ENCODE results near the gene RPS24. TPM values are rescaled to one million over a fixed set of nuclear protein-coding genes. Genes with fewer than 3 reads are reported as not detected.
"Not testable (repeated sequence)": the region's sequence is repeated elsewhere in the genome, so short reads cannot be mapped to it uniquely, and the experiment has no call there.

RPS24 gene
- polyA plus RNA-seq, 4 donors = 3,318 to 7,694 (median 4,630) TPM

GRCh38 chr10:78063236-78063635 is 29.6 kb downstream of the RPS24 start:
- peak; percentile 29 to 81 for DNase-seq
- peaks cover 0 to 7% of the 10 kb centered on the region in 2 donors for H3K9me3 ChIP-seq (ENCODE audit: control insufficient read depth in 2 of 2, insufficient read depth in 1 of 2, low read depth in 1 of 2, low read length in 1 of 2)
- H3K36me3 ChIP-seq (ENCODE audit: control insufficient read depth in 3 of 3, insufficient read depth in 2 of 3, low read depth in 1 of 3, low read length in 3 of 3) = no peaks in the 10 kb centered on the region
- no peaks in the 10 kb centered on the region for H3K27me3 ChIP-seq (ENCODE audit: control insufficient read depth in 3 of 3, insufficient read depth in 3 of 3, low read length in 3 of 3)
- peaks cover 0 to 2% (median 0%) of the 10 kb centered on the region in 3 donors for H3K4me1 ChIP-seq (ENCODE audit: control insufficient read depth in 3 of 3, insufficient read depth in 2 of 3, low read depth in 1 of 3, low read length in 2 of 3)
- FAIRE-seq = no peak
- H3K4me3 ChIP-seq (ENCODE audit: low read depth in 1 of 3, low read length in 3 of 3) = no peak overlapping the region
- no peak overlapping the region for H3K27ac ChIP-seq (ENCODE audit: low read depth in 1 of 3, low read length in 2 of 3)
- WGBS, 3 donors = 28 to 45% (median 38%) methylated on average over 1 to 2 of the region's 2 CpGs

DNA sequence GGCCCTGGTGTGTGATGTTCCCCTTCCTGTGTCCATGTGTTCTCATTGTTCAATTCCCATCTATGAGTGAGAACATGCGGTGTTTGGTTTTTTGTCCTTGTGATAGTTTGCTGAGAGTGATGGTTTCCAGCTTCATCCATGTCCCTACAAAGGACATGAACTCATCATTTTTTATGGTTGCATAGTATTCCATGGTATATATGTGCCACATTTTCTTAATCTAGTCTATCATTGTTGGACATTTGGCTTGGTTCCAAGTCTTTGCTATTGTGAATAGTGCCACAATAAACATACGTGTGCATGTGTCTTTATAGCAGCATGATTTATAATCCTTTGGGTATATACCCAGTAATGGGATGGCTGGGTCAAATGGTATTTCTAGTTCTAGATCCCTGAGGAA is 31.3 kb downstream of the RPS24 start:
- WGBS, 3 donors = no CpG with 5 or more reads among the region's 2 CpGs
- not testable (repeated sequence) for DNase-seq, FAIRE-seq

DNA sequence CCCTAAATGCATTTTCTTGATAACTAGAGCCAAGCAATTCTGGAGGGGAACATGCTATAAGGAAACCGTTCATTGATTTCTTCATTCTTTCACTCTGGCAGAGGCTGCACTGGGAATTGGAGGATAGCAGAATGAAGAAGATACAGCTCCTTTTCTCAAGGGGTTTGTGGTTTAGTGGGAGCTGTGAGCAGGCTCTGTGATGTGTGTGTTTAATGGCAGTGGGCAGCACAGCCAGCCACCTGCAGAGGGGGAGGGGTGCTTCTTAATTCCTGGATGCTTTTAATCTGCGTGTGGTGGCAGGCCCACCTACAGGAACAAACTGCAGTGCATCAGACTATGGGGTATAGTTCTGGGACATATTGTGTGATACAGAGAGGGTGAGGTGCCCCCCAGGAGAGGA is 31.9 kb downstream of the RPS24 start:
- Histone ChIP-seq H3K9me3 (ENCODE audit: control insufficient read depth in 2 of 2, insufficient read depth in 1 of 2, low read depth in 1 of 2, low read length in 1 of 2) (peaks cover 0 to 7% of the 10 kb centered on the region in 2 donors), H3K4me1 (ENCODE audit: control insufficient read depth in 3 of 3, insufficient read depth in 2 of 3, low read depth in 1 of 3, low read length in 2 of 3) (peaks cover 0 to 2% (median 0%) of the 10 kb centered on the region in 3 donors), H3K36me3 (ENCODE audit: control insufficient read depth in 3 of 3, insufficient read depth in 2 of 3, low read depth in 1 of 3, low read length in 3 of 3) (no peaks in the 10 kb centered on the region), H3K4me3 (ENCODE audit: low read depth in 1 of 3, low read length in 3 of 3) (no peak overlapping the region), H3K27ac (ENCODE audit: low read depth in 1 of 3, low read length in 2 of 3) (no peak overlapping the region), H3K27me3 (ENCODE audit: control insufficient read depth in 3 of 3, insufficient read depth in 3 of 3, low read length in 3 of 3) (no peaks in the 10 kb centered on the region)
- DNase-seq (no peak), FAIRE-seq (no peak)
- 61 to 77% (median 62%) methylated on average over 2 of the region's 2 CpGs for WGBS, 3 donors

More for the DNA sequence above, 31.3 kb downstream of the RPS24 start:
- H3K27ac ChIP-seq (ENCODE audit: low read depth in 1 of 3, low read length in 2 of 3); H3K4me1 ChIP-seq (ENCODE audit: control insufficient read depth in 3 of 3, insufficient read depth in 2 of 3, low read depth in 1 of 3, low read length in 2 of 3); H3K27me3 ChIP-seq (ENCODE audit: control insufficient read depth in 3 of 3, insufficient read depth in 3 of 3, low read length in 3 of 3); H3K36me3 ChIP-seq (ENCODE audit: control insufficient read depth in 3 of 3, insufficient read depth in 2 of 3, low read depth in 1 of 3, low read length in 3 of 3); H3K4me3 ChIP-seq (ENCODE audit: low read depth in 1 of 3, low read length in 3 of 3); H3K9me3 ChIP-seq (ENCODE audit: control insufficient read depth in 2 of 2, insufficient read depth in 1 of 2, low read depth in 1 of 2, low read length in 1 of 2): not testable (repeated sequence)

DNA sequence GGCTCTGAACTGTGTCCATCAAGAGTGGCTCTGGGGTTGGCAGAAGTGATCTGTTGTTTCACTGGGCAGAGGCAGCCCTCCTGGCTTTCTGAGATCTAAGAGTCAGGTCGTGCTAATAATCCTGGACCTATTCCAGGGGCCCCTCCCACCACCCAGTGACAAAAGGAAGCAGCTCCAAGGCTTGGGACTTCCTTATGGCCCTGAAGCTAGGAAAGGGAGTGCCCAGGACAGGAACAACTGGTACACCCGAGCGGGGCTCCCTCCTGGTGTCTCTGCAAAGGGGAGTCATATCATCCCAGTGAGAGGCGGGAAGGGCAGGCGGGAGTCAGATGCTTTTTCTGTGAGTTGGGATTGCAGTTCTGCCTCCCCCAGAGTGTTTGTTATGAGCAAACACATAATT is 32.3 kb downstream of the RPS24 start:
- peaks cover 0 to 2% (median 0%) of the 10 kb centered on the region in 3 donors for H3K4me1 ChIP-seq (ENCODE audit: control insufficient read depth in 3 of 3, insufficient read depth in 2 of 3, low read depth in 1 of 3, low read length in 2 of 3)
- no peak overlapping the region for H3K4me3 ChIP-seq (ENCODE audit: low read depth in 1 of 3, low read length in 3 of 3)
- no peak for FAIRE-seq
- no peaks in the 10 kb centered on the region for H3K36me3 ChIP-seq (ENCODE audit: control insufficient read depth in 3 of 3, insufficient read depth in 2 of 3, low read depth in 1 of 3, low read length in 3 of 3)
- DNase-seq = peak; percentile 34 to 88
- no peak overlapping the region for H3K27ac ChIP-seq (ENCODE audit: low read depth in 1 of 3, low read length in 2 of 3)
- peaks cover 0 to 7% of the 10 kb centered on the region in 2 donors for H3K9me3 ChIP-seq (ENCODE audit: control insufficient read depth in 2 of 2, insufficient read depth in 1 of 2, low read depth in 1 of 2, low read length in 1 of 2)
- WGBS, 3 donors = 39 to 52% (median 41%) methylated on average over 5 of the region's 5 CpGs
- H3K27me3 ChIP-seq (ENCODE audit: control insufficient read depth in 3 of 3, insufficient read depth in 3 of 3, low read length in 3 of 3) = no peaks in the 10 kb centered on the region

DNA sequence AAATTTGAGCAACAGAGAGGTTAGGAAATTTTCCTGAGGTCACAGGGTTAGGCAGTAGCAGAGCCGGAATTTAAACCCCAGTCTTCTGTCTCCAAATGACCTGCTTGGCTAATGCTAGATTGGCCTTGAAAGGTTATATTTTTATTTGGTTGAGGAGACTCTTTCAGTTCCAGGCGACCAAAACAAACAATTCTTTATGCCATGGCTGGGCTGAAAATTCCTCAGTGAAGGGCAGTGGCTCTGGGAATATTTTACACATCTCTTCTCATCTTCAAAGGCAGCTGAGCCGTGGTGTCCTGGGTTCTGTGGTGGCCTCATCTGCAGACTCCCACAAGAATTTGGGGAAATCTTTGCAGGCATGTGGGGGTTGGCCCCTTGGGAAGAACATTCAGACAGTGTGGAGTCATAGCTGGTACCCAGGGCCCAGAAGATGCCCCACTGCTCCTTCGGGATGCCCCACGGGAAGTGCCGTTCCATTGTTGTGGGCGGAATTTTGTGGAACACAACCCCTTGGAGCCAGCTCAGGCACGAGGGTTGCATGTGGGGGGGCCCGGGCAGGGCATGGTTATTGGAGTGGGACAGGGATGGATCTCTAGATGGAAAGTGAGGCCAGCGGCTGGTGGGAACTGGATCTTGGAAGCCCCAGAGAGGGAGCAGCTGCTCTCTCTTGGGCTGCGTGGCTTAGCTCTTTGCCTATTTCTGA is 33.2 kb downstream of the RPS24 start:
- peaks cover 0 to 7% of the 10 kb centered on the region in 2 donors for H3K9me3 ChIP-seq (ENCODE audit: control insufficient read depth in 2 of 2, insufficient read depth in 1 of 2, low read depth in 1 of 2, low read length in 1 of 2)
- 88 to 92% (median 89%) methylated on average over 10 to 11 of the region's 11 CpGs for WGBS, 3 donors
- no peak for FAIRE-seq
- no peak overlapping the region for H3K27ac ChIP-seq (ENCODE audit: low read depth in 1 of 3, low read length in 2 of 3)
- no peak for DNase-seq
- no peaks in the 10 kb centered on the region for H3K36me3 ChIP-seq (ENCODE audit: control insufficient read depth in 3 of 3, insufficient read depth in 2 of 3, low read depth in 1 of 3, low read length in 3 of 3)
- H3K4me3 ChIP-seq (ENCODE audit: low read depth in 1 of 3, low read length in 3 of 3) = no peak overlapping the region
- H3K27me3 ChIP-seq (ENCODE audit: control insufficient read depth in 3 of 3, insufficient read depth in 3 of 3, low read length in 3 of 3) = no peaks in the 10 kb centered on the region
- peaks cover 0 to 2% (median 0%) of the 10 kb centered on the region in 3 donors for H3K4me1 ChIP-seq (ENCODE audit: control insufficient read depth in 3 of 3, insufficient read depth in 2 of 3, low read depth in 1 of 3, low read length in 2 of 3)

DNA sequence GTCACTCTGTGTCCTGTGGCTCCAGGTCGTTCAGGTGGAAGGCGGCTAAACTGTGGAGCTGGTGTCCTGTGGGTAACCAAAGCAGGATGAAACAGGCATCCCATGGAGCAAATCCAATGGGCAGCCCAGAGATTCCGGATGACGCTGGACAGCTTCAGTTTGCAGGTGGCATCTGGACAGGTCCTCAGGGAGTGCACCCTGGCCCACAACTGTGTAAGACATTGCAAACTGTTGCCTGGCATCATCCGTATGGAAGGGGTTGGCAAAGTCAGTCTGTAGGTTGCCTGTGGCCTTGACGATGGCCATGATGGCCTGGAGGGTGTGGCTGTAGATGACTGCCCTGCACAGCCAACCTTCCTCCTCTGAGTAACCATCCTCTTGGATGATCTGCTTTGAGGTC is 35.5 kb downstream of the RPS24 start:
- Histone ChIP-seq H3K9me3 (ENCODE audit: control insufficient read depth in 2 of 2, insufficient read depth in 1 of 2, low read depth in 1 of 2, low read length in 1 of 2) (no peaks in the 10 kb centered on the region), H3K36me3 (ENCODE audit: control insufficient read depth in 3 of 3, insufficient read depth in 2 of 3, low read depth in 1 of 3, low read length in 3 of 3) (no peaks in the 10 kb centered on the region), H3K4me1 (ENCODE audit: control insufficient read depth in 3 of 3, insufficient read depth in 2 of 3, low read depth in 1 of 3, low read length in 2 of 3) (no peaks in the 10 kb centered on the region), H3K27me3 (ENCODE audit: control insufficient read depth in 3 of 3, insufficient read depth in 3 of 3, low read length in 3 of 3) (no peaks in the 10 kb centered on the region), H3K4me3 (ENCODE audit: low read depth in 1 of 3, low read length in 3 of 3) (no peak overlapping the region), H3K27ac (ENCODE audit: low read depth in 1 of 3, low read length in 2 of 3) (no peak overlapping the region)
- DNase-seq = no peak
- FAIRE-seq = no peak
- WGBS, 3 donors = 90 to 92% (median 91%) methylated on average over 6 of the region's 6 CpGs

GRCh38 chr10:78070064-78070463 is 36.4 kb downstream of the RPS24 start:
- 90 to 95% (median 93%) methylated on average over 12 of the region's 12 CpGs for WGBS, 3 donors
- DNase-seq = not testable (repeated sequence)

DNA sequence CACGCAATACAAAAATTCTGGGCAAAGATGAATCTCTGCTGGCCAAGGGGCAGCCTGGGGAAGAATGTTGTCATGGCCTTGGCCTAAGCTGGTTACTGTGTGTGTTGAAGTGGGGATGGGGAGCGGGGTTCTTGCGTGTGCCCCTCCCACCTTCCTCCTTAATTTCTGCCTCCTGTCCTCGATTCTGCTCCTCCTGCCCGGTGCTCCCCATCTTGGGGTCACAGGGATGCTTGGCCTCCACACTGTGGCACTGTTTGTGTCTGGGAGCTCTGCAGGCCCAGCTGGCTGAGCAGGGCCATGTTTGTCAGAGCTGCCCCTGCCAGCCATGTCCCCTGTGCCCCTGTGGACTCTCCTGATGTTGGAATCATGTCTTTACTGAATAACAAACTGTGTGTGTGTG is 37.1 kb downstream of the RPS24 start:
- H3K36me3 ChIP-seq (ENCODE audit: control insufficient read depth in 3 of 3, insufficient read depth in 2 of 3, low read depth in 1 of 3, low read length in 3 of 3) = no peaks in the 10 kb centered on the region
- H3K4me3 ChIP-seq (ENCODE audit: low read depth in 1 of 3, low read length in 3 of 3) = no peak overlapping the region
- no peaks in the 10 kb centered on the region for H3K27me3 ChIP-seq (ENCODE audit: control insufficient read depth in 3 of 3, insufficient read depth in 3 of 3, low read length in 3 of 3)
- WGBS, 3 donors = 86 to 93% (median 88%) methylated on average over 5 of the region's 5 CpGs
- no peaks in the 10 kb centered on the region for H3K4me1 ChIP-seq (ENCODE audit: control insufficient read depth in 3 of 3, insufficient read depth in 2 of 3, low read depth in 1 of 3, low read length in 2 of 3)
- FAIRE-seq = no peak
- no peak overlapping the region for H3K27ac ChIP-seq (ENCODE audit: low read depth in 1 of 3, low read length in 2 of 3)
- no peak for DNase-seq
- H3K9me3 ChIP-seq (ENCODE audit: control insufficient read depth in 2 of 2, insufficient read depth in 1 of 2, low read depth in 1 of 2, low read length in 1 of 2) = no peaks in the 10 kb centered on the region

More at GRCh38 chr10:78070064-78070463, 36.4 kb downstream of the RPS24 start:
- H3K36me3 ChIP-seq (ENCODE audit: control insufficient read depth in 3 of 3, insufficient read depth in 2 of 3, low read depth in 1 of 3, low read length in 3 of 3); H3K4me1 ChIP-seq (ENCODE audit: control insufficient read depth in 3 of 3, insufficient read depth in 2 of 3, low read depth in 1 of 3, low read length in 2 of 3); H3K9me3 ChIP-seq (ENCODE audit: control insufficient read depth in 2 of 2, insufficient read depth in 1 of 2, low read depth in 1 of 2, low read length in 1 of 2); FAIRE-seq; H3K27me3 ChIP-seq (ENCODE audit: control insufficient read depth in 3 of 3, insufficient read depth in 3 of 3, low read length in 3 of 3); H3K27ac ChIP-seq (ENCODE audit: low read depth in 1 of 3, low read length in 2 of 3); H3K4me3 ChIP-seq (ENCODE audit: low read depth in 1 of 3, low read length in 3 of 3): not testable (repeated sequence)
